GM21576 (cell line): ENCODE results near the gene TAF15.
A peak's percentile ranks its signal among the peaks of the same experiment; 100 is the strongest.

Experiments
- ATAC-seq: cut with Tn5 transposase; IDR thresholded peaks from one replicate; pipeline ENCODE4 v1.9.1; 2021; ENCODE audit warnings: mild to moderate bottlenecking, moderate library complexity; ENCODE audit not compliant: unreplicated experiment

TAF15 gene

GRCh38 chr17:35868737-35869136 is 59.5 kb downstream of the TAF15 start, which contains the start of gene HEATR9:
HEATR9 (minus strand) TSS chr17:35868891; CDS start chr17:35868742, 149 bp downstream.
- ATAC-seq = no peak

GRCh38 chr17:35870906-35871819 is 61.9 kb downstream of the TAF15 start:
- no peak for ATAC-seq

- ATAC-seq = no peak
Observed at GRCh38 chr17:35872196-35872980, 63.1 kb downstream of the TAF15 start.

- no peak for ATAC-seq
Observed at GRCh38 chr17:35875072-35875799, 66.0 kb downstream of the TAF15 start.

GRCh38 chr17:35875800-35876139 is 66.5 kb downstream of the TAF15 start:
- ATAC-seq = no peak

GRCh38 chr17:35876534-35876933 is 67.2 kb downstream of the TAF15 start:
- ATAC-seq = no peak

- ATAC-seq = no peak
Observed at GRCh38 chr17:35877345-35878029, 68.2 kb downstream of the TAF15 start.

- no peak for ATAC-seq
Observed at GRCh38 chr17:35878361-35878760, 69.1 kb downstream of the TAF15 start.

GRCh38 chr17:35879773-35880654 is 70.7 kb downstream of the TAF15 start, which contains the start of gene CCL5:
CCL5 (minus strand) TSS chr17:35880360.
- ATAC-seq = peak; percentile 77

- ATAC-seq = no peak
Observed at GRCh38 chr17:35889241-35889640, 80.0 kb downstream of the TAF15 start.

- ATAC-seq = no peak
Observed at GRCh38 chr17:35889818-35890773, 80.8 kb downstream of the TAF15 start.

GRCh38 chr17:35890774-35891155 is 81.5 kb downstream of the TAF15 start:
- ATAC-seq = no peak

GRCh38 chr17:35891269-35891668 is 82.0 kb downstream of the TAF15 start:
- ATAC-seq = no peak

GRCh38 chr17:35892091-35893035 is 83.1 kb downstream of the TAF15 start:
- no peak for ATAC-seq

- no peak for ATAC-seq
Observed at GRCh38 chr17:35893751-35894150, 84.5 kb downstream of the TAF15 start.

GRCh38 chr17:35894206-35894605 is 84.9 kb downstream of the TAF15 start:
- no peak for ATAC-seq
